ENCODE measurements around the gene TMEM108.

- TF ChIP-seq CREB5 (CRISPR knock-in tag; IDR thresholded peaks at IDR 0.05; ENCODE audit: low read depth) = no peak
- TF ChIP-seq ESRRG (CRISPR knock-in tag; IDR thresholded peaks at IDR 0.05) = no peak
- no peak for TF ChIP-seq GLIS3 (CRISPR knock-in tag; IDR thresholded peaks at IDR 0.05)
- TF ChIP-seq CSDC2 (CRISPR knock-in tag; IDR thresholded peaks at IDR 0.05) = no peak
- TF ChIP-seq BACH2 (CRISPR knock-in tag; IDR thresholded peaks at IDR 0.05; ENCODE audit: borderline replicate concordance) = no peak
- no peak for TF ChIP-seq TSHZ2 (CRISPR knock-in tag; IDR thresholded peaks at IDR 0.05)
- TF ChIP-seq, protein P1, sequence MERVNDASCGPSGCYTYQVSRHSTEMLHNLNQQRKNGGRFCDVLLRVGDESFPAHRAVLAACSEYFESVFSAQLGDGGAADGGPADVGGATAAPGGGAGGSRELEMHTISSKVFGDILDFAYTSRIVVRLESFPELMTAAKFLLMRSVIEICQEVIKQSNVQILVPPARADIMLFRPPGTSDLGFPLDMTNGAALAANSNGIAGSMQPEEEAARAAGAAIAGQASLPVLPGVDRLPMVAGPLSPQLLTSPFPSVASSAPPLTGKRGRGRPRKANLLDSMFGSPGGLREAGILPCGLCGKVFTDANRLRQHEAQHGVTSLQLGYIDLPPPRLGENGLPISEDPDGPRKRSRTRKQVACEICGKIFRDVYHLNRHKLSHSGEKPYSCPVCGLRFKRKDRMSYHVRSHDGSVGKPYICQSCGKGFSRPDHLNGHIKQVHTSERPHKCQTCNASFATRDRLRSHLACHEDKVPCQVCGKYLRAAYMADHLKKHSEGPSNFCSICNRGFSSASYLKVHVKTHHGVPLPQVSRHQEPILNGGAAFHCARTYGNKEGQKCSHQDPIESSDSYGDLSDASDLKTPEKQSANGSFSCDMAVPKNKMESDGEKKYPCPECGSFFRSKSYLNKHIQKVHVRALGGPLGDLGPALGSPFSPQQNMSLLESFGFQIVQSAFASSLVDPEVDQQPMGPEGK (CRISPR knock-in tag; IDR thresholded peaks at IDR 0.05; ENCODE audit: borderline replicate concordance) = no peak
- TF ChIP-seq OSR1 (CRISPR knock-in tag; IDR thresholded peaks at IDR 0.05) = no peak
- no peak for TF ChIP-seq PPARA (CRISPR knock-in tag; IDR thresholded peaks at IDR 0.05; ENCODE audit: borderline replicate concordance)
- TF ChIP-seq RARB (CRISPR knock-in tag; IDR thresholded peaks at IDR 0.05) = no peak
Observed at GRCh38 chr3:133227813-133228212, 189.6 kb downstream of the TMEM108 start.
